GM18867 (cell line): ENCODE measurements around the gene RFPL3.

Experiments
- ATAC-seq: cut with Tn5 transposase; IDR thresholded peaks from one replicate; pipeline ENCODE4 v1.9.1; 2021; ENCODE audit warnings: mild to moderate bottlenecking, moderate library complexity; ENCODE audit not compliant: unreplicated experiment

The RFPL3 gene

GRCh38 chr22:32409977-32410376 lies 52.3 kb downstream of the RFPL3 start:
- no peak for ATAC-seq

GRCh38 chr22:32410459-32410858 lies 52.8 kb downstream of the RFPL3 start:
- ATAC-seq, result no peak
